ENCODE results near the gene TIGD7. TPM values are rescaled to one million over a fixed set of nuclear protein-coding genes. Genes with fewer than 3 reads are reported as not detected.

Gene TIGD7
- total and polyA plus RNA-seq, 8 donors = 3.4 to 14.8 (median 11.6) TPM

GRCh38 chr16:3346041-3346440 lies 40.8 kb upstream of the TIGD7 start:
- Histone ChIP-seq H3K9me3 (no peaks in the 10 kb centered on the region), H3K4me3 (no peak overlapping the region), H3K27ac (no peak overlapping the region), H3K27me3 (no peaks in the 10 kb centered on the region), H3K36me3 (no peaks in the 10 kb centered on the region), H3K4me1 (no peaks in the 10 kb centered on the region)
- ATAC-seq (no peak), DNase-seq (no peak)
- no peak for TF ChIP-seq CTCF (IDR thresholded peaks at IDR 0.05)
- intact Hi-C loops (cut with DNase I) = no loop called here

- no peak for TF ChIP-seq CTCF (IDR thresholded peaks at IDR 0.05)
- DNase-seq (no peak), ATAC-seq (no peak)
- no peaks in the 10 kb centered on the region for H3K36me3 ChIP-seq
- no peak overlapping the region for H3K27ac ChIP-seq
- no peak overlapping the region for H3K4me3 ChIP-seq
- intact Hi-C loops (cut with DNase I) = no loop called here
- H3K4me1 ChIP-seq = no peaks in the 10 kb centered on the region
- H3K27me3 ChIP-seq = no peaks in the 10 kb centered on the region
- H3K9me3 ChIP-seq = peaks cover 0 to 46% of the 10 kb centered on the region in 2 donors
Measured at GRCh38 chr16:3328643-3329042, 23.4 kb upstream of the TIGD7 start.

GRCh38 chr16:3328104-3328503 lies 22.9 kb upstream of the TIGD7 start:
- no peak for ATAC-seq
- H3K4me1 ChIP-seq = no peaks in the 10 kb centered on the region
- H3K9me3 ChIP-seq = peaks cover 0 to 46% of the 10 kb centered on the region in 2 donors
- H3K4me3 ChIP-seq = no peak overlapping the region
- H3K36me3 ChIP-seq = no peaks in the 10 kb centered on the region
- H3K27me3 ChIP-seq = no peaks in the 10 kb centered on the region
- H3K27ac ChIP-seq = no peak overlapping the region
- intact Hi-C loops (cut with DNase I) = no loop called here
- no peak for TF ChIP-seq CTCF (IDR thresholded peaks at IDR 0.05)
- no peak for DNase-seq

- H3K4me1 ChIP-seq = no peaks in the 10 kb centered on the region
- H3K27ac ChIP-seq = no peak overlapping the region
- H3K27me3 ChIP-seq = no peaks in the 10 kb centered on the region
- H3K4me3 ChIP-seq = no peak overlapping the region
- intact Hi-C loops (cut with DNase I) = no loop called here
- H3K9me3 ChIP-seq = peaks cover 0 to 50% of the 10 kb centered on the region in 2 donors
- no peaks in the 10 kb centered on the region for H3K36me3 ChIP-seq
- TF ChIP-seq CTCF (IDR thresholded peaks at IDR 0.05) = no peak
- DNase-seq (no peak), ATAC-seq (no peak)
Measured at GRCh38 chr16:3327514-3327913, 22.3 kb upstream of the TIGD7 start.

- H3K36me3 ChIP-seq = peaks cover 0 to 24% of the 10 kb centered on the region in 2 donors
- no peak for TF ChIP-seq CTCF (IDR thresholded peaks at IDR 0.05)
- DNase-seq (no peak), ATAC-seq (no peak)
- H3K9me3 ChIP-seq = peaks cover 11 to 92% of the 10 kb centered on the region in 2 donors
- H3K4me1 ChIP-seq = no peaks in the 10 kb centered on the region
- intact Hi-C loops (cut with DNase I) = no loop called here
- no peaks in the 10 kb centered on the region for H3K27me3 ChIP-seq
- no peak overlapping the region for H3K27ac ChIP-seq
- no peak overlapping the region for H3K4me3 ChIP-seq
Measured at GRCh38 chr16:3321816-3322215, 16.6 kb upstream of the TIGD7 start.
